ENCODE data around the gene CCDC154. TPM values are rescaled to one million over a fixed set of nuclear protein-coding genes. Genes with fewer than 3 reads are reported as not detected.

Gene CCDC154
- total and polyA plus RNA-seq, 2 of the 4 experiments (the other 2 are of a cell fraction): 0.09 TPM; not detected in 1

GRCh38 chr16:1408171-1408837 lies 36.1 kb downstream of the CCDC154 start:
- H2BK20ac ChIP-seq (ENCODE audit: low read depth, low read length): no peak overlapping the region
- H3K27me3 ChIP-seq (ENCODE audit: control insufficient read depth, insufficient read depth, low read length): no peaks in the 10 kb centered on the region
- intact Hi-C loops (cut with micrococcal nuclease) (no loop called here), in situ Hi-C loops (cut with MboI; ENCODE audit: low sequenced_read_pairs) (no loop called here), dilution Hi-C loops (cut with HindIII; ENCODE audit: low sequenced_read_pairs, unreplicated experiment) (no loop called here)
- H3K4me3 ChIP-seq (ENCODE audit: insufficient read depth, low read depth, low read length): peak overlapping the region; percentile 93
- WGBS, 2 experiments (ENCODE audit: extremely low coverage in 2 of 2, insufficient read length in 1 of 2): 0% methylated on average over 6 of the region's 42 CpGs; no CpG with 5 or more reads in 1 of the 2 experiments
- peak overlapping the region; percentile 66 for H3K9ac ChIP-seq (ENCODE audit: low read depth, low read length)
- BruUV-seq (replicated peaks): no TSS peak
- H4K20me1 ChIP-seq (ENCODE audit: insufficient read depth, low read length): no peaks in the 10 kb centered on the region; the same call in none of the 2 replicates
- peak overlapping the region in 1 of 2 experiments; percentile 71; a peak in 2 of 4 replicates for H4K8ac ChIP-seq (ENCODE audit: low read depth in 2 of 2, low read length in 2 of 2)
- no peak overlapping the region for H4K5ac ChIP-seq (ENCODE audit: low read depth, low read length)
- peaks cover 6% of the 10 kb centered on the region; the same call in 1 of the 2 replicates for H3K4me1 ChIP-seq (ENCODE audit: control insufficient read depth, insufficient read depth, low read length)
- no peaks in the 10 kb centered on the region for H3K9me1 ChIP-seq (ENCODE audit: insufficient read depth, low read length)
- H3K56ac ChIP-seq (ENCODE audit: extremely low read depth, insufficient read depth, low read length): peak overlapping the region; percentile 17; the same call in 1 of the 2 replicates
- H3K9me3 ChIP-seq (ENCODE audit: control insufficient read depth, insufficient read depth, low read length): no peaks in the 10 kb centered on the region
- H2AK5ac ChIP-seq (ENCODE audit: low read depth, low read length): 0 out of 2 replicates have a peak overlapping the region, but pooled peaks have one; percentile 8
- peaks cover 5 to 53% of the 10 kb centered on the region in 2 experiments for H3K79me1 ChIP-seq (ENCODE audit: low read depth in 1 of 2, low read length in 2 of 2)
- H3K14ac ChIP-seq (replicated peaks; ENCODE audit: low read depth, low read length): no peak overlapping the region
- H3K4ac ChIP-seq (ENCODE audit: low read depth, low read length): peak overlapping the region; percentile 51; the same call in 1 of the 2 replicates
- peak overlapping the region; percentile 96 for H2AFZ ChIP-seq (replicated peaks; ENCODE audit: low read length, poor library complexity)
- no peak overlapping the region for H4K91ac ChIP-seq (ENCODE audit: insufficient read depth, low read depth, low read length)
- H2BK5ac ChIP-seq (ENCODE audit: low read depth, low read length, poor library complexity, severe bottlenecking): no peak overlapping the region
- no peak overlapping the region for H2BK120ac ChIP-seq (ENCODE audit: low read depth, low read length)
- DNase-seq: peak; percentile 81
- CTCF ChIA-PET: interaction anchor here (0.7 kb wide), 1 partner anchor 15 kb away, joined by 3 read pairs; no protein-coding TSS in a partner anchor
- peak overlapping the region; percentile 57 for H3K27ac ChIP-seq (ENCODE audit: insufficient read depth, low read length)
- peak overlapping the region; percentile 57 for H2AK9ac ChIP-seq (replicated peaks; ENCODE audit: low read depth, low read length, poor library complexity)
- H3K23ac ChIP-seq (ENCODE audit: low read depth, low read length): no peak overlapping the region
- peak; percentile 98 for ATAC-seq (ENCODE audit: low read depth)
- peaks cover 17% of the 10 kb centered on the region for H3K36me3 ChIP-seq (ENCODE audit: control insufficient read depth, insufficient read depth, low read length)
- H3K4me2 ChIP-seq (ENCODE audit: low read depth, low read length): peak overlapping the region; percentile 96
- H2BK15ac ChIP-seq (ENCODE audit: low read depth, low read length): no peak overlapping the region
- H3K18ac ChIP-seq (ENCODE audit: low read depth, low read length): no peak overlapping the region
- POLR2A ChIA-PET (ENCODE audit: unreplicated experiment): interaction anchor here (0.6 kb wide), 1 partner anchor 19 kb away, joined by 3 read pairs; no protein-coding TSS in a partner anchor
- TF ChIP-seq POLR2A (IDR thresholded peaks at IDR 0.05; ENCODE audit: low read depth, low read length) (no peak), MAZ (IDR thresholded peaks at IDR 0.05; ENCODE audit: borderline replicate concordance, low read depth, low read length) (peak; percentile 97), CHD1 (IDR thresholded peaks at IDR 0.05; ENCODE audit: low read depth, low read length) (no peak), SMC3 (IDR thresholded peaks at IDR 0.05; ENCODE audit: low read depth, low read length) (no peak), MAFK (IDR thresholded peaks at IDR 0.05; ENCODE audit: low read depth, low read length) (no peak), RAD21 (IDR thresholded peaks at IDR 0.05; ENCODE audit: low read length) (no peak), RCOR1 (IDR thresholded peaks at IDR 0.05; ENCODE audit: insufficient replicate concordance, low read length) (no peak), MXI1 (IDR thresholded peaks at IDR 0.05; ENCODE audit: borderline replicate concordance, low read depth, low read length) (peak; percentile 82), RFX5 (IDR thresholded peaks at IDR 0.05; ENCODE audit: low read depth, low read length) (no peak), FOS (IDR thresholded peaks at IDR 0.05; ENCODE audit: low read depth, low read length) (peak; percentile 18; the same call in 1 of the 2 replicates), CEBPB (IDR thresholded peaks at IDR 0.05; ENCODE audit: low read depth, low read length) (no peak), BHLHE40 (IDR thresholded peaks at IDR 0.05; ENCODE audit: low read depth, low read length) (no peak)
- TF ChIP-seq, protein P1, sequence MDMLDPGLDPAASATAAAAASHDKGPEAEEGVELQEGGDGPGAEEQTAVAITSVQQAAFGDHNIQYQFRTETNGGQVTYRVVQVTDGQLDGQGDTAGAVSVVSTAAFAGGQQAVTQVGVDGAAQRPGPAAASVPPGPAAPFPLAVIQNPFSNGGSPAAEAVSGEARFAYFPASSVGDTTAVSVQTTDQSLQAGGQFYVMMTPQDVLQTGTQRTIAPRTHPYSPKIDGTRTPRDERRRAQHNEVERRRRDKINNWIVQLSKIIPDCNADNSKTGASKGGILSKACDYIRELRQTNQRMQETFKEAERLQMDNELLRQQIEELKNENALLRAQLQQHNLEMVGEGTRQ (IDR thresholded peaks at IDR 0.05; ENCODE audit: low read depth, low read length): peak; percentile 96
- TF ChIP-seq, protein P2, sequence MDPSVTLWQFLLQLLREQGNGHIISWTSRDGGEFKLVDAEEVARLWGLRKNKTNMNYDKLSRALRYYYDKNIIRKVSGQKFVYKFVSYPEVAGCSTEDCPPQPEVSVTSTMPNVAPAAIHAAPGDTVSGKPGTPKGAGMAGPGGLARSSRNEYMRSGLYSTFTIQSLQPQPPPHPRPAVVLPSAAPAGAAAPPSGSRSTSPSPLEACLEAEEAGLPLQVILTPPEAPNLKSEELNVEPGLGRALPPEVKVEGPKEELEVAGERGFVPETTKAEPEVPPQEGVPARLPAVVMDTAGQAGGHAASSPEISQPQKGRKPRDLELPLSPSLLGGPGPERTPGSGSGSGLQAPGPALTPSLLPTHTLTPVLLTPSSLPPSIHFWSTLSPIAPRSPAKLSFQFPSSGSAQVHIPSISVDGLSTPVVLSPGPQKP (IDR thresholded peaks at IDR 0.05; ENCODE audit: borderline replicate concordance, low read depth, low read length): no peak

All from IMR-90 (cell line).